GM21529 (cell line): ENCODE results near the gene MBTPS1.

Experiments
- ATAC-seq: cut with Tn5 transposase; IDR thresholded peaks from one replicate; pipeline ENCODE4 v1.9.1; 2021; ENCODE audit not compliant: unreplicated experiment

Gene MBTPS1

DNA sequence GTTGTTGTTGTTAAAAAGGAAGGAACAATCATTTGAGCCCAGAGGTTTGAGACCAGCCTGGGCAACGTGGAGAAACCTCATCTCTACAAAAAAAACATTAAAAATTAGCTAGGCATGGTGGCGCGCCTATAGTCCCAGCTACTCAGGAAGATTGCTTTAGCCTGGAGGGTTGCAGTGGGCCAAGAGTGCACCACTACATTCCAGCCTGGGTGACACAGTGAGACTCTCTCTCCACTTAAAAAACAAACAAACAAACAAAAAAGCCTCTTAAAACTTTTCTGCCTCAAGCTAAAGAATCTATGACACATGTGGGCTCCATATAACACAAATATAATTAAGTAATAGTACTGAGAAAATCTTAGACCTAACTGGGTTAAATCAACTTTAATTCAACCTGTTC lies 12.5 kb downstream of the MBTPS1 start:
- ATAC-seq = no peak

DNA sequence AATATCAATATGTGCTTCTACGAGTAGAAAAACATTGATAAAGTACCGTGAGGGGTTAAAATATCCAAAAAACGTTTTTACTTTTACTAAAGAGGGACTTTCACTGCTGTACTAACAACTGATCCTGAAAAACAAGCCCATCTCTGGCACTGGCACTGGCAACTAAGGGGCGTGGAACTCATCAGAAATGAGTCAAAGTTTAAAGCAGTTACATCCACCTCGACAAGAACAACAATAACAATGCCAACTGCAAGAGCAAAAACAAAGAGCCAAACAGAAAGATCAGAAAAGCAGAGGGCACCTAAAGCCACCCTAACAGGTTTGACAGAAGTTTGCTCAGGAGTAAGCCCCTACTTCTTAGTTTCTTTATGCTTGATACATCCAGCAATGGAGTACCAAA lies 13.1 kb downstream of the MBTPS1 start:
- no peak for ATAC-seq

DNA sequence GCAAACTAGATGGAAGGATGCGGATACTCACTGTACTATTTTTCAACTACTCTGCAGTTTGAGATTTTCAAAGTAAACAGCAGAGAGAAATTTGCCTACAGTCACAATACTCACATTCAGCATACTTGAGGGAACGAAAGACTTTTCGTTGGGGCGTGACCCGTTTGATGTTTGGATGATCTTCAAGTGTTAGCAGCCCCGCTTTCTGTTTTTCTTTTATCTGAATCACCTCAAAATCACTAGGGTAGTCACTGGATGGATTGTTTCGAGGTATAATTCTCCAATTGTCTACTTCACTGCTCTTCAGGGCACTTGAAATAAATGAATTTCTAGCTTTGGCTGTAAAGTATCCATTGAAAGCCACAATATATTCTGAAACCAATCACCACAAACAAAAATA lies 17.8 kb downstream of the MBTPS1 start:
- ATAC-seq = no peak

DNA sequence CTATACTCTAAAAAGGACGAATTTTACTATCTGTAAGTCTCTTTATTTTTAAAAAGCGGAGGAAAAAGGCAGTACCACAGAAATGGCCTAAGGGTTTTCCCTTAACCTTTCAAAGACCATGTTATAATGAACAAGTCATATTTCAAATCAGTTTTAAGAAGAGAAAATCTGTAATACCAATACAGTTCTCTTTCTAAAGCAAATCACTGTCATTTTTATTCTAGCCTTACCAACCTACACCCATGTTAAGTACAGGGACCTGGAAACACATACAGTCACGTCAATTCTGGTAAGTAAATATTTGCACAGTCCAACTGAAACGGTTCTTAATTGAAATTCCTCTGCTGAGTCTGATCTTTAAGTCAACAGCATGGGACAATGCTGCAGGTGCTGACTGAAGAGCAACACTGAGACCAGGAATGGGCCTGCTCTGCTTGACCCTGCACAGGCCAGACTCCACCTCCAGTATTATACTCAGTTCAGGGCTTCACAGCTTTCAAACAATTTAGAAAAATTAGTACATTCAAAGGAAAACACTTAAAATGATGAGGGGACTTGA lies 20.2 kb downstream of the MBTPS1 start:
- ATAC-seq = no peak

DNA sequence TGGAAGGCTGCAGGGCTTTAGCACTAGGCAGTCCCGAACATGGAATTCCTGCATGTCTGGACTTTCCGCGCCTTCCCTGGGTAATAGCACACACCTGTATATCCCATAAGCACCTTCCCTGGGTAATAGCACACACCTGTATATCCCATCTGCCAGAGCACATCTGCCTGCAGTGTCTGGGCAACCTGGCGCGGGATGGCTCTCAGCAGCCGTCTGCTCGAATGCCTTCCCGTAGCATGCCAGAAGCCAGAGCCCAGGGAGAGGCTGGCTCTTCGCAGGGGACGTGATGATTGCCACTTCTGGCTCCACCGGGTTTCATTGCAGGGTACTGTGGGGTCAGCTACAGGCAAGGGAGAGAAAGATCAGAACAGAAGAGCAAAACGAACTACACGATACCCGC lies 21.3 kb downstream of the MBTPS1 start:
- ATAC-seq = no peak

DNA sequence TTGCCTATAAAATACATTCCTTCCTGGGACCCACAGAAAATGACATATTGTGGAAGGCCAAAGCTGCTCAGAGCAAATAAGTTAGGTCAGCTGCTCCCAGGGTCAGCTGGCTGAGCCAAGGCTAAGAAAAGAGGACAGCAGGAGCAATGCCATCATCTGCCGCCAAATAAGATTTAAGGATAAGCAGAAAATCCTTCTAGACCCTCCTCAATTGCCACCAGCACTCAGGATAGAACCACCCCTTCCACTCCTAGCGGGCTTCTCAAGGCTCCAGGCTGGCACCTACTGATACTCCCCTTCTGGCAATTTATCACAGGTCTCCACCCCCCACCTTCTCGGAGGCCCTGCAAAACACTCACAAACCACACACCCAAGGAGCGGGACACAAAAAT lies 22.9 kb downstream of the MBTPS1 start:
- ATAC-seq = no peak

DNA sequence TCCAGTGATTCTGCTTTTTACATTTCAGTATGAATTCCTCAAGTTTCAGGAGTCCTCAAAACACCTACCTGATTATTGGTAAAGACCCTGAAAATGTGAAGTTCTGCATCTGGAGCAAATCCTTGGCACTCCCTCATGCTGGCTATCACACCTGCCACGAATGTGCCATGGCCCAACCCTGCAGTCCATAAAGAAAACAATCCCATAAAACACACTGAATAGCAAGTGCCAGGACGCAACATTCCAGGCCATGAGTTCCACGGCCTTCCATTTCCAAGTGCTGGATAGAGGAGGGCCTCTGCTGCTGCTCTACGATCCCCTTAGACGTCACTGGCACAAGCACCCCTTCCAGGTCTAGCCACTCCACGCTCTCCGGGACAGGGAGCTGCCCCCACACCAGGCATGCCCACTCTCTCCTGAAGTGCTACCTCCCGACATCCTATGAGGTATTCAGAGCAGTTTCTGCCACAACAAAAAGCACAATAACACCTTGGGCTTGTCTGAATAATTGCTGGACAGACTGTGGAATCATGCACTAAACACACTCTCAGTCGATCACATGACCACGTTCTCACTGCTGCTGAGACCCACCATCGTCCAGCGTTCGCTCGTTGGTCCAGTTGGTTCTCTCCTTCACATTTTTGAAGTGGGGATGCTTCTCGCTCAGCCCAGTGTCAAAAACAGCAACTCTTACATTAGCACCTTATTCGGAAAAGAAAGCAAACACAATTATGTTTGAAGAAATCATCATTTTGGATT lies 23.4 kb downstream of the MBTPS1 start:
- no peak for ATAC-seq

DNA sequence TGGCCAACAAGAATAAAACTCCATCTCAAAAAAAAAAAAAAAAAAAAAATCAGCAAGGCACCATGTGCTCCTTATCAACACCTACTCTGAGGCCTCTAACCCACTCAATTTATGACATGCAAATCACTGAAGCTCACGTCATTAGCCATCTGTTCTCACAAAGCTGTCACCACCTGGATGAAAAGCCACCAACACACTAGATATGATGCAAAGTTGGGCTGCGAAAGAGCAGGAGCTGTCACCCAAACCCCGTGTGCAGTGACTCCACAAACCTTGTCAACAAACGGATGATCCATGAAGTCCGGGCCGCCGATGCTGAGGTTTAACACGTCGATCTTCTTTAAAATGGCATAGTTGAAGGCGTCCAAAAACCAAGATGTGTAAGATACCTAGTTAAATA lies 25.3 kb downstream of the MBTPS1 start:
- ATAC-seq = no peak

DNA sequence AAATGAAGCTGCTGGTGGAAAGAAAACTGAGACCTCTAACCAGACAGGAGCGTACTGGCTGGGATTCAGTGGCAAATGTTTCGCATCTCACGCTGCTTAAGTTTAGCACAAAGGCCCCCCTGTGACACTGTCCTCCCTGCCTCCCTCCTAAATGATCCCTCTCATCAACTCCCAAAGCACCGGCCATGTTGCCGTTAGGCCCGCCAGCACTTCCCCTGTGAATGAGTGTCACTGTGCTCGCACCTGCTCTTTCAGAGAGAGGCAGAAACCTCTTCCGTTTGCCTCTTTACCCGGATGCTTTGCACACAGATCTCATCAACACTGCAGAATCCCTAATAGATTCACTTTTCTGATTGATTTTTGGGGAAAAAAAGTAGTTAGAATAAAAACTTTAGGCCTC lies 26.5 kb downstream of the MBTPS1 start:
- no peak for ATAC-seq

DNA sequence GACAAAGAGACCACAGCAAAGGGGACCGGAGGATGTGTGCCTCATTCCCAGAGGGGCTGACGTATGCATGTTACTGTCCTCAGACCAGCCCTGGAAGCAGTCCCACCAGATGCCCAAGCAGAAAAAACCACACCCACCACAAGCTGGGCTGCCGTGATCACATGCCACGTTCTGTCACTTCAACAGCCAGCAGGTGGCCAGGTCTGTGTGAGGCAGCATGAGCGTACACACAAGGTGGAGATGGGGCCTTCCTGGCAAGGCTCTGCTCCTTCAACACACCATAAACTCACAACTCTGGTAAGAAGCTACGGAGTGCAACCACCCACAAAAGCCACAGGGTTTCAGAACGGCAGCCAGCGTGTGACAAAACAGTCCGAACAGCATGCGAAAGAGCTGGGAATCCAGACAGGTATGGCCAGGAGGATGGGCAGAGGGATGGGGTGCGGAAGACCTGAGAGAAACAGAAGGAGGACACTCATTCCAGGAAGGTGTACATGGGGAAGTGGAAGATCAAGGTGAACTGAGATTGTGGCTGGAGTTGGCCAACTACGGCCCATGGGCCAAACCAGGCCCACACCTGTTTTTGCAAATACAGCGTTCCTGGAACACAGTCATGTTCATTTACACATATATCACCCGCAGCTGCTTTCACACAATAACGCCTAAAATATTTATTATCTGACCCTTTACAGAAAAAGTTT lies 27.9 kb downstream of the MBTPS1 start:
- ATAC-seq = peak; percentile 81

DNA sequence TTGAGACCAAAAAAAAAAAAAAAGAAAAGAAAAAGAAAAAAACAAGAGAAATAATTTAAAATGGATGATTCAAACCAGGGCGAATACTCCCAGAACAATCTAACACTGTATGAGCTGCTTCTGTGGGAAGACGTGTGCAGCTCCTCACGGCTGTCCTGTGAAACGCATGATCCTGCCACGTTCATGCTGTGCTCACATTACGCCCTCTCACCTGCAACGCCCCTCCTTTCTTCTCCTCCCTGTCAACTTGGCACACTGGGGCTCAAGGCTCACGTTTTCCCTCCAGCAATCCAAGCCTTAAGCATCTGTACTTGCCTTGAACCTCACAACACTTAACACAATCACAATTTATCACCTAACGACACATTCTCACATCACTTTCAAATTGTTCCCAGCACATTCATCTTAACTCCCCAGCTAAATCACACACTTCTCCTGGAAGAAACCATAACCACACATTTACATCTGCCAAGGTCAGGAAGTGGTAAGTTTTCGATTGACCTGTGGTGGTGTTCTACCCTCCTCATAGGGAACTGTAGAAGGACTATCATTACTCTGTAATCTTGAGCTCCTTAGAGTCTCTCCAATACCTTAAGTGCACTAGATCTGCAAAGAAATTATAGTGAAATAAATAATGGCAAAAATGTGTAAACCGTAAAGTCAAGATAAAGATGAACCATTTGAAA lies 29.1 kb downstream of the MBTPS1 start:
- ATAC-seq = no peak

DNA sequence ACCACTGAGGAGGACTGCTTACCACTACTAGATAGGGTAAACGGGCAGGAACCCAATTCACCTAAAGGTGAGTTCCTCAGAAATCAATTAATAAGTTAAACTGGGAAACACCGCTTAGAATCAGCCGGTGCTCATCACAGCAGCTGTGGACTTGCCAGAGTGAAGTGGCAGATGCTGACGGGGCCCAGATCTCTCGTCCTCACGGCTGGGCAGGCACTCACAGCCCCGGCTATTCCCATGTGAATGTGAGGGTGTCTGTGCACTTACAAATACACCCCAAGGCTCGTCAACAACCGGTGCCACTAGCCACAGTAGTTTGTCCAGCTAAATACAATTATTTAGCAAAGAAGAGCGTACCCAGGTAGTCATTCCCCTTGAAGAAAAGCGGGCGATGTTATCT lies 29.7 kb downstream of the MBTPS1 start:
- ATAC-seq = no peak

DNA sequence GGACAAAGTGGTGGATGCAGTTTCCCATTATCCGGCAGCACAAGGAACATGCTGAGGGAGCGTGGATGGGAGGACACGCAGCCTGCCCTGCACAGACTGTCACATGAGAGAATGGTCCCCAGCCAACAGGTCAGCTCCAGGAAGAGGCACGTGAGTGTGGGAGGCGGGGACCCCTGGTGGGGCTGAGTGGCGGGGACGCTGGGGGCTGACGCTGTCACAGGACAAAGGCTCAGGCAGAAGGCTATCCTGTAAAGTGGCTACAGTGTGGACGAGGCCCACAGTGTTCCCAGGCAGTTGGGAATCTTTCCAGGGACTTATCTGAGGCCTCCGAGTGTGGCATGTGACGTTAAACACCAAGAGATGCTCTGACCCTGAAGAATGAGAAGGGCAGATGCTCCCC lies 30.4 kb downstream of the MBTPS1 start:
- no peak for ATAC-seq

DNA sequence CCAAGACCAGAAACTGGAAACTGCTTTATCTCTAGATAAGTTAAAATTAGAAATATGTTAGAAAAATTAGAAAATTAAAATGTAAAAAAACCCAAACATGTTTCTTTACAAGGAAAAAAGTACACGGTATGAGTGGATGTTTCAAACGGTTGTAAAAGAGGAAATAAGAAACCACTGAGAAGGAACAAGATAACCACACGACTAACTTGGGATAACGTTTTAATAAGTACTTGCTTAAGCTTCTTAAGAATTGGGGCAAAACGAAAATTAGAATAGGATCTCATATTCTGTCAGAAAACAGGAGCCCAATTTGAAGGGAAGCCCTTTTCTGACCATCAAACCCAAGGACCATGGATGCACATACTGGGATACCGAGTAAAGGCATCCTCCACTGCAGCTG lies 31.0 kb downstream of the MBTPS1 start:
- ATAC-seq = no peak

DNA sequence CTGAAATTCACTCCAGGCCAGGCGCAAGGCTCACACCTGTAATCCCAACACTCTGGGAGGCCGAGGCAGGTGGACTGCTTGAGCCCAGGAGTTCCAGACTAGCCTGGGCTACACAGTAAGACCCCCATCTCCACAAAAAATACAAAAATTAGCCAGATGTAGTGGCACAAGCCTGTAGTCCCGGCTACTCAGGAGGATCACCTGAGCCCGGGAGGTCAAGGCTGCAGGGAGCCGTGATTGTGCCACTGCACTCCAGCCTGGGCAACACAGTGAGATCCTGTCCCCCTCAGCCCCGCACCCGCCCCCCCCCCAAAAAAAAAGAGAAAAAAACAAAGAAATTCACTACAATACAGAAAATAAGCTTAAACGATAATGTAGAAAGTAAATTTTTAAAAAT lies 31.5 kb downstream of the MBTPS1 start:
- ATAC-seq = no peak

DNA sequence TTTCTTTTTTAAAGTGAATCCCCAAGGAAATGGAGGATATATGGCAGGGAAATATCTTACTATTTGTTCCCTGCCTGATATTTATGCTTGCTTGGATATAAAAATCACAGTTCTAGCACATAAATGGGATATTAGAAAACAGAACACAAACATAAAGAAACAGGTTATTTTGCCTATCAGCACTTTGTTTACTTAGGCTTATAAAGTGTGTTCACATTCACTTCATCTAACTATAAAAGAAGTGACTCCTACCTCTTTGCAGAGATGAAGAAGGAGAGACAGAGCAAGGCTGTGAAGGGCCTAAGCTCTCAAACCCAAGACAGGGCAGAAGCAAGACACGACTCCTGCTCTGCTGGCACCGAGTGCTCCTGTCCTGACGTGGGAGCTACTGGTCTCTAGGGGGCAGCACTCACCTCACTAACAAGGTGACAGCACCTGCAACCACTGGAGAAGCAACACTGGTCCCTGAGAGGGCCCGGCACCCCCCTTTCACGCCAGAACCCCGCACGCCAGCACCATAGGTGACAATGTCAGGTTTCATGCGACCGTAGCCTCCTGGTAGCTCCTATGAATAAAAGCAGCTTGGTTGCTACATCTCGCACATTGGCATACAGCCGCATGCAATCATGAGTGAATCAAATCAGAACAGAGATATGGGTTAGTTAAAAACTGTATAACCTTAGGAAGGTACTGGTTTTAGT lies 32.0 kb downstream of the MBTPS1 start:
- ATAC-seq = peak; percentile 45

DNA sequence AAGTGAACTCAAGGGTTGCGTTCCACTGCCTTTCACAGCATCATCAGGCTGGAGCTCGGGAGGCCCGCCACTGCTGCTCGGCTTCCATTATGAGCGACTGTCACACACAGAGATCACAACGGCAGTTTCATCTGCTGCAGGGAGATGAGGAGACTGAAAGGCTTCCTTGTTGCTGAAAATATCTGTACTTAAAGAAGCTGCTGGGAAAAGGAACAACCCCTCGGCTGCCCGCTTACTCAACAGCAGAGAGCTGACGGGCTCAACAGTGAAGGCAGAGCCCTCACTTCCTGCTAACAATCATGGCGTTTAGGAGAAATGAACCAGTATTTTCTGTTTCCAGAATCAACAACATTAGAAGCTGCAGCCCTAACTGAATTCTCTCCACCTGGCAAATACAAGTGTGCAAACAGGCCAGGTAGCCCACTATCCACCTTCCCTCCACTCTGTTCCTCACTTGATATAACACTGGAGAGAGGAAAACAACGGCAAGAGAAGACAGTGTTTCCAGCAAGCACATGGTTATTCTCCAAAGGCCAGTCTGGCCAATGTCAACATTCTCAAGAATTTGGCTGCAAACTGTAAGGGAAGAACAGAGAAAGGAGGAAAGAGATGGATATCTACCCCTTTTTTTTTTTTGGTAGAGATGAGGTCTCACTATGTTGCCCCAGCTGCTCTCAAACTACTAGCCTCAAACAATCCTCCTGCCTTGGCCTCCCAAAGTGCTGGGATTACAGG lies 33.7 kb downstream of the MBTPS1 start:
- no peak for ATAC-seq

DNA sequence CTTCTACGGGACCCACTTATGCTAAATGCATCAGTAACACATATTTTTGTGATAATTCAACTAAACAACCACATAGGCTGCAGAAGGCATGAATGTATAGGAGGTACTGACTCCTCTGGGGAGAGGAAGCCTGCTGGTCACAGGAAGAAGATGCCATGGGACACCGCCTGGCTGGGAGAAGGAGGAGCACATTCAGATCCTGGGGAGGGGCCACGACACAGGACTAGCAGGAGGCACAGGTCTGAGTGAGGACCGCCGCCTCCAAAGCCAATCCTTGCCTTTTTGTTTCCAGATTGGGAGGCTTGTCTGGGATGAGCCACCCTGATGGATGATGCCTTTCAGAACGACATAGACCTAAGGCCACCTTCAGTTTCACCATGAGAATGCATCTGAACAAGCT lies 34.6 kb downstream of the MBTPS1 start:
- ATAC-seq = no peak

DNA sequence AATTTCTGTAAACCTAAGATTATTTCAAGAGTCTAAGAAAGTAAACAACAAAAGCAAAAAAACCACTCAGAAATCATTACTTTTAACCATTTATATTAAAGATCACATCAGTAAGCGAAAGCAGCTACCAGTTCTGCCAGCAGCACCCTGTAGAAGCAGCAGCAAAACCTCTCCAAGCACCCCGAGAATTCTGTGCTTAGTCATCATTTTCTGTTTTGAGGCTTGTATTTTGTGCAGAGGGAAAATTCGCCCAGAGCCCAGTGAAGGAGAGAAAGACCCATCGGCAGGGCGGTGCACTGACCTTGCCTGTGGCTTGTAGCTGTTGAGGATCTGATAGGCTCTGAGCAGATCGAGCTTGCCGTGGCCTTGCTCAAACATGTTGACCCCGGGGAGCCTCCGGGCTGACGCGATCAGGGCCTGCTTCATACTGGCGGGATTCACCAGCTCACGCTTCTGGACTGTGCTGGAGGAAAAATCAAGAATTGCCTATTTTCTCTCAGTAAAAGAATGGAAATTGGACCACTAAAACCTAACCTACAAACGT lies 35.2 kb downstream of the MBTPS1 start:
- ATAC-seq = no peak

DNA sequence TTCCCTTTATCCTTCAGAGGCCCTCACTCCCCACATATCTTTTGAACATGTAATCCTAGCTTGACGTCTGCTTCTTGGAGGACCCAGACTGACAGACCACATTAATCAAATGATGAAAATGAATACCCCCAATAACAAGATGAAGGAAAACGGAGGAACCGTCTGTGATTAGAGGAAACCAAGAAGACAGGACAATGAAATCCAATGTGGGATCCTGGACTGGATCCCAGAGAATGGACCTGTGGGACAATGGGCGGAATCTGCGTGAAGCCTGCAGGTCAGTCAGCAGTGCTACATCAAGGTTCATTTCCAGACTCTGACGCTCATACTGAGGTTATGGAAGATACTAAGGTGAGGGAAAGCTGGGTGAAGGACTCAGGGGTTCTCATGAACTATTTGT lies 35.9 kb downstream of the MBTPS1 start:
- ATAC-seq = no peak
